GM11168 (cell line): ENCODE measurements around the gene PKP2.

Experiments
- in situ Hi-C: fragments of 300-500 bp; cut with MboI; formaldehyde crosslinking; loops from one replicate; pipeline ENCODE4 v1.12.0; 2022; ENCODE audit warnings: low sequenced_read_pairs; ENCODE audit not compliant: unreplicated experiment

The PKP2 gene

DNA sequence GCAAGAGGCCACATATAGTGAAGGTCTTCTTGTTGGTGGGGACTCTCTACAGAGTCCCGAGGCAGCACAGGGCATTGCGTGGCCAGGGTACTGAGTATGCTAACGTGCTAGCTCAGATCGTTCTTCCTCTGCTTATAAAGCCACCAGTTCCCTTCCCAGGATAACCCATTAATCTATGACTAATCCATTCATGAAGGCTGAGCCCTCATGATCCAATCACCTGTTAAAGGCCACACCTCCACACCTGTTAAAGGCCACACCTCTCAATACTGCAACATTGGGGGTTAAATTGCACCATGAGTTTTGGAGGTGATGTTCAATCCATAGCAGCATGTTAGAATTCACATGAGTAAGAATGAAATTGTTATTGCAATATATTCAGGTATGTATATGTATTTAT lies 128.1 kb downstream of the PKP2 start:
- in situ Hi-C loops: no loop called here

DNA sequence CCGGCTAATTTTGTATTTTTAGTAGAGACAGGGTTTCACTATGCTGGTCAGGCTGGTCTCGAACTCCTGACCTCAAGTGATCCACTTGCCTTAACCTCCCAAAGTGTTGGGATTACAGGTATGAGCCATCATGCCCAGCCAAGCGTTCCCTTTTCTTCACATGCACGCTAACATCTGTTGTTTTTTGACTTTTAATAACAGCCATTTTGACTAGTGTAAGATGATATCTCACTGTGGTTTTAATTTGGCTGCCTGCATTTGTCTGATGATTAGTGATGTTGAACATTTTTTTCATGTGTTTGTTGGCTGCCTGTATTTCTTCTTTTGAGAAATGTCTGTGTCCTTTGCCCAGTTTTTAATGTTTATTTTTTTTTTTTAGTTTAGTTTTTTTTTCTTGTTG lies 130.7 kb downstream of the PKP2 start:
- in situ Hi-C loops: no loop called here

DNA sequence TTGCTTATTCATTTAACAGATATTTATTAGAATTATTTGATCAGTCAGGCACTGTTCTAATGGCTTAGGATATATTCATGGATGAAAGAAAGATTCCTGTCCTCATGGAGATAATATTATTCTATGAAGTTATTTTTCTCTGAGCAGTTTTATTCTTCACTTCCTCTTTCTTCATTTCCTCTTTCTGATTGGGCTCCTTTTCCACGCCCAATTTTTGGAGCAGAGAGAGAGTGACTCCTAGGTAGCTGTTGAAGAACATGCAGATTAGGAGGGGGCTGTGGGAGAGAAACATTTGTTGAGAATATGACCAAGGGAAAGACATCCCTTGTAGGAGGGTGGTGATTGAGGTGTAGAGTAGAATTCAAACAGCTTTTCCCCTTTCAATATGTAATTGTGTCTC lies 134.9 kb downstream of the PKP2 start:
- in situ Hi-C loops: no loop called here

DNA sequence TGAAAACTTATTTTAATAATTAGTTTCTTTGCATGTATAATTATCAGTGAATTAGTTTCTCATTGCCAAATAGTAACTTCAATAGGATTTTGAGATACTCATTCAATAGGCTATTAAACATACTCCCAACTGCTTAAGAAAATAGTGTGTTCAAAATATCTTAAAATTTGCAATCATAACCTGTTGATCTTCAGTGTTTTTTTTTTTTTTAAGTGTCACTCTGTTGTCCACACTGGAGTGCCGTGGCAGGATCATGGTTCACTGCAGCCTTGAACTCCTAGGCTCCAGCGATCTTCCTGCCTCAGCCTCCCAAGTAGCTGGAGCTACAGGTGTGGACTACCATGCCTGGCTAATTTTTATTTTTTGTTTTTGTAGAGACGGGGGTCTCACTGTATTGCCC lies 139.4 kb downstream of the PKP2 start:
- in situ Hi-C loops: loop anchor here (5.0 to 10.0 kb wide), 2 partner anchors 148 to 1265 kb away; partner anchors contain the start of gene ALG10

DNA sequence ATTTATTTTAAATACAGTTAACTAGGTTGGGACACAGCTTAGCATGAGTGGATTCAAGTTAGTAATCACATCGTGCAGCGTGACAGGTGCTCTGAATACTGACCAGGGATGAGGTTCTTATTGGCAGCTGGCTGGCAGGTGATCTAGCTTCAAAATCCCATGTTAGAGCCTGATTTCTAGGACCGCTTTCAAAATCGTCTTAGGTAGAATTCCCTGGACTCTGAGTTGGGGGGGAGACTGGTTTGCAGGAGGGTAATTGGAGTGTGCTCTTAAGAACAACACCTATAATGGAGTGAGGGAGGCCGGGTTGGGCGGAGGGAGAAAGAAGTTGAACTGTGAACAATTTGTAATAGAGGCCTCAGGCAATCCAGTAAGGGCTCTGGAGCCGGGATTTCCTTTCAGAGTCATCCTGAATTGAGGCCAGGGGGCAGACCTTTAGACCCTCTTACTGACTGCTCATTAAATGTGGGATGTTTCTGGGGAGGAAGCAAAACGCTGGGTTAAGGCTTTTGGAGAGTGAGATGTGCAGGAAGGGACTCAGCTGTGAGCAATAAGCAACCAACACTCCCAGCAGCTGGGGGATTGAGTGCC lies 140.0 kb downstream of the PKP2 start:
- in situ Hi-C loops: loop anchor here (5.0 to 10.0 kb wide), 2 partner anchors 148 to 1266 kb away; partner anchors contain the start of gene ALG10

DNA sequence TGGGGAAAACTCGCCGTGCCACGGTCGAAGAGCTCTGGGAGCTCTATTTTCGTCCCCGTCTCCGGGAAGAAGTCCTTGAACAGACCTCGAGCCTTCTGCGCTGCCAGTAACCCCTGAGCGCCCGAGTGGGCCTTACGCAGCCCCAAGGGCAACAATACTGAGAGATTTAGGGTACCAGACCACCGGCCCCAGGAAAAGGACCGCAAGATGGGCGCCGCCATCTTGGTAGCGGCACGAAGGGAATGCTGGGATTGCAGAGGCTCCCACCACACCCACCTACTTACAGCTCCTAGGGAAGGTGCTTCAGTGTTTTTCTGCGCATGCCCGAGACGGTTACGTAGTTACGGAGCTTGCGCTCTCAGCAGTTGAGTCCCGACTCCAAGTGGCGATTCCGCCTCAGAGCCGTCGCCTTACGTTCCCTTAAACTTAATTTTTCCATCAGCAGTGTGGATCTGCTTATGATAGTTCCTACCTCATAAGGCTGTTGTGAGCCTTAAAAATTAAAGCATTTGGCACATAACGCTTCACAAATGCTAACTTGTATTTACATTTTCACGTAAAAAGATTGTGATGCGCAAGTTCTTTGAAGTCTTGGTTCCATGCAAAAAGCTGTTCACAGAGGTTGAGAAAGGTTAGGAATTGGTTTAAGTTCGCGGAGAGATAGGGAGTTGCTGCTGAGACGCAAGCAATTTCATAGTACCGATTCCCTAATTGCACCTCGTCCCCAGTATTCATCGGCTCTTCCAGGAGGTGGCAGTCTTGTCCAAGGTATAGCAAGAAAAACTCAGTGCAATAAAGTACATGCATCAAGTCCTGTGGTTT lies 140.7 kb downstream of the PKP2 start, which contains the start of gene YARS2:
Gene YARS2, minus strand, starts transcription at position 244 of the 822 bp plus-strand sequence. Its CDS starts 23 bp downstream, at position 221.
- in situ Hi-C loops: loop anchor here (5.0 to 10.0 kb wide), 2 partner anchors 149 to 1266 kb away; partner anchors contain the start of gene ALG10

DNA sequence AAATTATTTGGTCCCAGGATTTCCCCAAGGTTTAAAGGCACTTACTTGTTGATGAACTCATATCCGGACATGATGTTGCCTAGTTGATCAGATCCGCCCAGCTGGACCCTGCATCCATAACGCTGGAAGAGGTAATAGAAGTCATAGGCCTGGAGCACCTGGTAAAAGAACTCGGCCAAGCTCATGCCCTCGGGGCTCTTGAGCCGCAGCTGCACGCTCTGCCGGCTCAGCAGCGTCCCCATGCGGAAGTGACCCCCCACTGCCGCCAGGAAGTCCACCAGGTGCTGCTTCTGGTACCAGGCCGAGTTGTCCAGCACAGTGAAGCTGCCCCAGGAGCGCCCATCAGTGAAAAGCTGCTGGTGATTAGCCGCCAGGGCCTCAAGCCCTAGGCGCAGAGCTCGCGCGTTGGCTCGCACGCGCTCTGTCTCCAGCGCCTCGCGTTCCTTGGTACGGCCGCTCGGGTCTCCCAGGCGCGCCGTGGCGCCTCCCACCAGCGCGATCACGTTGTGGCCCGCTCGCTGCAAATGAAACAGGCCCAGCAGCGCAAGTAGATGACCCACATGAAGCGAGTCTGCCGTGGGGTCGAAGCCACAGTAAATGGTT lies 141.4 kb downstream of the PKP2 start:
- in situ Hi-C loops: loop anchor here (5.0 to 10.0 kb wide), 2 partner anchors 150 to 1267 kb away; partner anchors contain the start of gene ALG10

DNA sequence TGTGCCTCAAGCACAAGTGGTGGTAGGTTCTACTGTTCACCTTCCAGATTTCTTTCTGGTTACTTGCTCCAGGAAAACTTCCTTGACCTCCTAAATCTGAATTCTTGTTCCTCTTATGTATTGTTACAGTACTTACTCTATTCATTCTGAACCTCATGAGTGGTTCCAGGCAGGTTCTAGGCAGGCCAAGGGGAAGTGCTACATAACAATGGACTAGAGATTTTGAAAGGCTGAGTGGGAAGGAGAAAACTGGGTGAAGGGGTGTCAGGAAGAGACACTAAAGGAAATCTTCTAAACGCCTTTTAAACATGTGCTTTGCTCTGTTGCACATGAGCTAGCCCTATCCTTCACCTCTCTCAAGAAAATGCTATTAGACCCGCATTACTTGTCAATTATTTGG lies 142.5 kb downstream of the PKP2 start:
- in situ Hi-C loops: loop anchor here (10.0 kb wide), 1 partner anchor 151 kb away; no protein-coding TSS in a partner anchor

DNA sequence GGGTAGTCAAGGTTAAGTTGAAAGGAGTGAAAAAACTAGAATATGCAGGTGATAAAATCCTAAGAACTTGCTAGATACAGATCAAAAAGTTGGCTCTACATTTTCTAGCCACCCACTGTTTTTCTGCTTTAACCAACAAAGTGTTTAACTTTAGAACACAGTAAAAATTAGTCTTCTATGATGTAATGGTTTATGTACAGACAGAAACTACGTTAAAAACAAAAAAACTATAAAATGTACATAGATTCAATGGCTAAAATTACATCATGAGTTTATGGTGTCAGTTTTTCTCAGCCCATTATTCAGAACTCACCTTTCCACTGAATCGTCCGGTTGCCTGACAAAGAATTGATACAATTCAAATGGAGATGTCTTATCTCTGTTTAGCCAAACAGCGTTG lies 143.0 kb downstream of the PKP2 start:
- in situ Hi-C loops: loop anchor here (10.0 kb wide), 1 partner anchor 151 kb away; no protein-coding TSS in a partner anchor

DNA sequence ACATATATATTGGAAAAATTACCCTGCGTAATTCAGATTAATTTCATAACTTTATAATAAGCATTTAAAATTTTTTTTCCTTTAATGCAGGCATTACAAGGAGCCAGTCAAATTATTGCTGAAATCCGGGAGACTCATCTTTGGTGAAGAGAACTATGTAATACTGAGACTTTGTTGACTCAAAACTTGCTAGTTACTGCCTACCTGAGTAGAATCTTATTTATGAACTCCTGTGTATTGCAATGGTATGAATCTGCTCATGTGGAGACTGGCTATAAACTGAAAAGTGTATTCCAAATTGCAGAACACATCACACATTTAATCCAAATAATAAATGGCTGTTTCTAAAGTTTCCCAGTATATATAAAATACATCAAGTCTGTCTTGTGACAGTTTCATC lies 153.3 kb downstream of the PKP2 start:
- in situ Hi-C loops: no loop called here

DNA sequence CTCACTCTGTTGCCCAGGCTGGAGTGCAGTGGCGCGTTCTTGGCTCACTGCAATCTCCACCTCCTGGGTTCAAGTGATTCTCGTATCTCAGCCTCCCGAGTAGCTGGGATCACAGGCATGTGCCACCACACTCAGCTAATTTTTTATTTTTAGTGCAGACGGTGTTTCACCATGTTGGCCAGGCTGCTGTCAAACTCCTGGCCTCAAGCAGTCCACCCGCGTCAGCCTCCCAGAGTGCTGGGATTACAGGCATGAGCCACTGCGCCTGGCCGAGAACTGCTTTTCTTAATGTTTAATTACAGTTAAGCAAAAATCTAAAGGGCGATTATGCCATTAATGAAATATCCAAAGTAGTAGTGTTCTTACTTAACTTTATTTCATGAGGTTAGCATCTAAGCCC lies 154.4 kb downstream of the PKP2 start:
- in situ Hi-C loops: no loop called here
